HCT116 (cell line): ENCODE measurements around the gene FCF1. TPM values are rescaled to one million over a fixed set of nuclear protein-coding genes. Genes with fewer than 3 reads are reported as not detected.

Experiments
- ATAC-seq: fragments of 200-7000 bp; cut with Tn5 transposase; 2 replicates; pipeline ENCODE4 v1.9.1; 2020; ENCODE audit warnings: mild to moderate bottlenecking, moderate library complexity
- BruUV-seq: library from RNA; stranded (reverse); fragments of 400-500 nt; replicated peaks from 2 replicates; lab custom pipeline; 2021; lab: Mats Ljungman, UMichigan
- CTCF ChIA-PET: fragments of 300-600 bp; sonication (Branson Sonifier 250); formaldehyde crosslinking; loops from one replicate; lab custom pipeline; 2021; ENCODE audit warnings: antibody characterized with exemption; lab: Charles Lee
- POLR2A ChIA-PET: fragments of 300-600, 350-600 bp; sonication (Branson Sonifier 250); formaldehyde crosslinking; loops from one replicate; lab custom pipeline; 2021; ENCODE audit warnings: antibody characterized with exemption; lab: Charles Lee
- RAD21 ChIA-PET, 2 experiments: fragments of 300-600 bp; sonication (Branson Sonifier 250); formaldehyde crosslinking; loops; one replicate each; lab custom pipeline; 2023; ENCODE audit warnings: low total read pairs in 2 of 2; ENCODE audit not compliant: uncharacterized antibody in 2 of 2, unreplicated experiment in 2 of 2, low non-redundant PET in 1 of 2; lab: Charles Lee
- DNase-seq: peaks from one replicate; pipeline ENCODE4 v3.0.0-alpha.2; 2010; ENCODE audit warnings: low read depth, low spot score
- H2AFZ ChIP-seq: fragments of 200-600 bp; shearing (Covaris generic), sonication (generic); 2 replicates; pipeline ENCODE4 v1.6.1; 2017; ENCODE audit warnings: low read depth, mixed run types, mixed read lengths, antibody characterized with exemption, low read length; ENCODE audit not compliant: poor library complexity, severe bottlenecking
- H3K27ac ChIP-seq: 2 replicates; pipeline ENCODE4 v1.5.1; 2012; ENCODE audit warnings: low read depth, low read length
- H3K27me3 ChIP-seq: fragments of 200-600 bp; sonication (generic); 2 replicates; pipeline ENCODE4 v1.6.1; 2016; ENCODE audit warnings: mixed run types, low read length, mixed read lengths; ENCODE audit not compliant: insufficient read depth
- H3K36me3 ChIP-seq, 2 experiments: fragments of 200-500 bp in 1 of 2; fragments of 200-600 bp in 1 of 2; sonication (Bioruptor generic) in 1 of 2; sonication (generic) in 1 of 2; 2 replicates each; pipeline versions ENCODE4 v1.5.1 to v1.6.1; 2014 to 2016; ENCODE audit warnings: low read length in 2 of 2, inconsistent platforms in 1 of 2, mixed read lengths in 1 of 2, mixed run types in 1 of 2; ENCODE audit not compliant: insufficient read depth in 2 of 2, control insufficient read depth in 1 of 2
- H3K4me1 ChIP-seq, 2 experiments: fragments of 200-600 bp in 1 of 2; sonication (generic) in 1 of 2; 2 replicates each; pipeline versions ENCODE4 v1.5.1 to v1.6.1; 2012 to 2017; ENCODE audit warnings: low read length in 2 of 2, inconsistent platforms in 1 of 2, mild to moderate bottlenecking in 1 of 2, mixed read lengths in 1 of 2, mixed run types in 1 of 2, moderate library complexity in 1 of 2; ENCODE audit not compliant: insufficient read depth in 2 of 2, control insufficient read depth in 1 of 2
- H3K4me2 ChIP-seq: fragments of 200-600 bp; sonication (generic); 2 replicates; pipeline ENCODE4 v1.6.1; 2017; ENCODE audit warnings: mixed run types, low read length, mixed read lengths
- H3K4me3 ChIP-seq, 2 experiments: fragments of 200-600 bp in 1 of 2; sonication (generic) in 1 of 2; replicated peaks in 1 of 2; 2 replicates each; pipeline ENCODE4 v1.5.1; 2011 to 2016; ENCODE audit warnings: low read length in 2 of 2, control low read depth in 1 of 2, low read depth in 1 of 2, mild to moderate bottlenecking in 1 of 2, mixed read lengths in 1 of 2, mixed run types in 1 of 2
- H3K79me2 ChIP-seq: fragments of 200-600 bp; sonication (generic); 2 replicates; pipeline ENCODE4 v1.6.1; 2017; ENCODE audit warnings: mild to moderate bottlenecking, mixed run types, low read length, moderate library complexity, mixed read lengths; ENCODE audit not compliant: insufficient read depth
- H3K9ac ChIP-seq: fragments of 200-600 bp; sonication (generic); 2 replicates; pipeline ENCODE4 v1.6.1; 2016; ENCODE audit warnings: low read length, mixed read lengths
- H3K9me2 ChIP-seq: fragments of 200-600 bp; sonication (generic), shearing (Covaris generic); 2 replicates; pipeline ENCODE4 v1.6.1; 2017; ENCODE audit warnings: mixed run types, mild to moderate bottlenecking, moderate library complexity; ENCODE audit not compliant: insufficient read depth
- H3K9me3 ChIP-seq, 2 experiments: fragments of 200-500 bp in 1 of 2; fragments of 200-600 bp in 1 of 2; sonication (Bioruptor generic) in 1 of 2; sonication (generic) in 1 of 2; 2 replicates each; pipeline ENCODE4 v1.6.1; 2014 to 2017; ENCODE audit warnings: low read length in 2 of 2, mixed read lengths in 2 of 2, inconsistent platforms in 1 of 2, low read depth in 1 of 2, mild to moderate bottlenecking in 1 of 2, mixed run types in 1 of 2, moderate library complexity in 1 of 2; ENCODE audit not compliant: control insufficient read depth in 1 of 2, insufficient read depth in 1 of 2
- H4K20me1 ChIP-seq: fragments of 200-600 bp; sonication (generic), shearing (Covaris generic); 2 replicates; pipeline ENCODE4 v1.6.1; 2017; ENCODE audit warnings: mixed run types, mild to moderate bottlenecking, moderate library complexity; ENCODE audit not compliant: insufficient read depth
- CBX3 ChIP-seq: IDR thresholded peaks from 2 replicates; pipeline ENCODE4 v1.6.1; 2012; ENCODE audit warnings: low read depth
- ELF1 ChIP-seq: IDR thresholded peaks from 2 replicates; pipeline ENCODE4 v1.6.1; 2012; ENCODE audit warnings: low read depth, borderline replicate concordance
- EZH2 ChIP-seq: fragments of 200-600 bp; sonication (generic); IDR thresholded peaks from 2 replicates; pipeline ENCODE4 v1.6.1; 2017; ENCODE audit warnings: antibody characterized with exemption, mixed run types
- EZH2phosphoT487 ChIP-seq: fragments of 200-600 bp; IDR thresholded peaks from 2 replicates; pipeline ENCODE4 v1.6.1; 2018; ENCODE audit warnings: antibody characterized with exemption, borderline replicate concordance
- FOSL1 ChIP-seq: IDR thresholded peaks from 2 replicates; pipeline ENCODE4 v1.6.1; 2012; ENCODE audit warnings: low read depth
- JUND ChIP-seq: IDR thresholded peaks from 2 replicates; pipeline ENCODE4 v1.6.1; 2012
- POLR2A ChIP-seq: IDR thresholded peaks from 2 replicates; pipeline ENCODE4 v1.7.0; 2011; ENCODE audit warnings: borderline replicate concordance; ENCODE audit not compliant: insufficient read depth, insufficient read length; ENCODE audit errors: extremely low read depth
- POLR2AphosphoS5 ChIP-seq: IDR thresholded peaks from 2 replicates; pipeline ENCODE4 v1.6.1; 2011; ENCODE audit warnings: mild to moderate bottlenecking, low read depth, low read length, moderate library complexity
- RAD21 ChIP-seq: IDR thresholded peaks from 2 replicates; pipeline ENCODE4 v1.6.1; 2012; ENCODE audit warnings: low read depth, mild to moderate bottlenecking
- REST ChIP-seq: IDR thresholded peaks from 2 replicates; pipeline ENCODE4 v1.6.1; 2012; ENCODE audit warnings: low read depth
- SIN3A ChIP-seq: IDR thresholded peaks from 2 replicates; pipeline ENCODE4 v1.6.1; 2012; ENCODE audit warnings: low read depth
- SP1 ChIP-seq: IDR thresholded peaks from 2 replicates; pipeline ENCODE4 v1.6.1; 2012; ENCODE audit warnings: low read depth
- SRF ChIP-seq: IDR thresholded peaks from 2 replicates; pipeline ENCODE4 v1.6.1; 2012; ENCODE audit warnings: low read depth
- TCF7L2 ChIP-seq: IDR thresholded peaks from 2 replicates; pipeline ENCODE4 v1.7.0; 2011; ENCODE audit warnings: borderline replicate concordance, inconsistent platforms; ENCODE audit not compliant: insufficient read depth, insufficient read length; ENCODE audit errors: extremely low read depth
- YY1 ChIP-seq: IDR thresholded peaks from 2 replicates; pipeline ENCODE4 v1.6.1; 2011; ENCODE audit warnings: low read length, low read depth, moderate library complexity, mild to moderate bottlenecking; ENCODE audit not compliant: insufficient replicate concordance; ENCODE audit errors: extremely low read depth
- ZFX ChIP-seq: fragments of 450-650 bp; IDR thresholded peaks from 2 replicates; pipeline ENCODE4 v1.6.1; 2017
- intact Hi-C: fragments of 100-400 bp; cut with micrococcal nuclease; formaldehyde crosslinking; loops from 2 replicates; pipeline ENCODE4 v1.10.0; 2022
- total RNA-seq: library from RNA; stranded (reverse); gene quantifications from one replicate; pipeline ENCODE4 v1.2.1, GENCODE V29; 2021; ENCODE audit not compliant: unreplicated experiment
- TF ChIP-seq, protein P1 (sequence below): IDR thresholded peaks from 2 replicates; pipeline ENCODE4 v1.6.1; 2012

Gene FCF1
- total RNA-seq, 1 experiment from 2014 or later: 69.0 TPM

- CTCF ChIA-PET: no interaction called here
- no TSS peak for BruUV-seq
These were observed 58.5 kb downstream of the FCF1 start for GRCh38 chr14:74771399-74771798.

More at GRCh38 chr14:74771399-74771798, 58.5 kb downstream of the FCF1 start:
- Histone ChIP-seq H3K4me3 (no peak overlapping the region), H3K79me2 (peaks cover 94% of the 10 kb centered on the region), H3K4me1 (no peaks in the 10 kb centered on the region), H2AFZ (no peak overlapping the region), H3K27me3 (no peaks in the 10 kb centered on the region), H3K27ac (no peak overlapping the region), H3K4me2 (no peak overlapping the region), H3K36me3 (peaks cover 1 to 15% of the 10 kb centered on the region in 2 experiments; a peak in 2 of 4 replicates), H3K9me2 (no peaks in the 10 kb centered on the region), H4K20me1 (peaks cover 7% of the 10 kb centered on the region; the same call in 1 of the 2 replicates), H3K9ac (no peak overlapping the region), H3K9me3 (no peaks in the 10 kb centered on the region)
- ATAC-seq (no peak), DNase-seq (no peak)
- intact Hi-C loops: no loop called here
- TF ChIP-seq JUND: no peak
- TF ChIP-seq POLR2AphosphoS5: no peak
- no peak for TF ChIP-seq ZFX
- no peak for TF ChIP-seq YY1
- TF ChIP-seq, protein P1, sequence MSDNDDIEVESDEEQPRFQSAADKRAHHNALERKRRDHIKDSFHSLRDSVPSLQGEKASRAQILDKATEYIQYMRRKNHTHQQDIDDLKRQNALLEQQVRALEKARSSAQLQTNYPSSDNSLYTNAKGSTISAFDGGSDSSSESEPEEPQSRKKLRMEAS: no peak
- TF ChIP-seq SP1: no peak
- TF ChIP-seq RAD21: no peak
- TF ChIP-seq EZH2: no peak
- no peak for TF ChIP-seq EZH2phosphoT487
- no peak for TF ChIP-seq SRF
- no peak for TF ChIP-seq REST
- no peak for TF ChIP-seq ELF1
- no peak for TF ChIP-seq SIN3A
- TF ChIP-seq TCF7L2: no peak
- no peak for TF ChIP-seq FOSL1
- TF ChIP-seq POLR2A: no peak
- TF ChIP-seq CBX3: no peak
- ChIA-PET RAD21 (no interaction called here), POLR2A (no interaction called here)
